ENCODE results near the gene LEFTY1. TPM values are rescaled to one million over a fixed set of nuclear protein-coding genes. Genes with fewer than 3 reads are reported as not detected.

Gene LEFTY1
- total RNA-seq, 4 donors from 2014 or later = 0.34 to 0.57 TPM; not detected in 2

DNA sequence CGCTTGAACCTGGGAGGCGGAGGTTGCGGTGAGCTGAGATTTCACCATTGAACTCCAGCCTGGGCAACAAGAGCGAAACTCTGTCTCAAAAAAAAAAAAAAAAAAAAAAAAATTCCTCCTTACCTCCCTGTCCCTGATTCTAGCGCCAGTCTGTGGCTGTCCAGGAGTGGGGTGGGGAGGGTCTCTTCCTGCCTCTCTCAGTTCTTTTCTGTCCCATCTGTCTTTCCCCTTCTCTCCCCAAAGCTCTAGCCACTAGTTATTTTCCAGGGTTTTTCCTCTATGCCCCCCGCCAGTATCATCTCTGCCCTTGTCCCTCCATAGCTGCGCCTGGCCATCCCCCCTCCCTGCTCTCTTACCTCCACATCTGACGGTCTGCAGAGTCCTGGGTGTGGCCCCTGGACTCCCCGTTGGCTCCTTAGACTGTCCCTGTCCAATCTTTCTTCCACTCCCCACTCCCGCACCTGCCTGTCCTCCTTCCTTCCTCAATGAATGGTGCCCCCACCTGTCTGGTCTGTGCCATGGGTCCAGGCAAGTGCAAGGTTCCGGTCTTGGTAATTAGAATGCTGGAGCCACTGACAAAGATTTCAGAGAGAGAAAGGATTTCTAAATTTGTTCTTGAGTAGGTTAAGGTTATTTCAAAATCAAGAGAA, 5.2 kb downstream of the LEFTY1 start:
- TF ChIP-seq, protein P1, sequence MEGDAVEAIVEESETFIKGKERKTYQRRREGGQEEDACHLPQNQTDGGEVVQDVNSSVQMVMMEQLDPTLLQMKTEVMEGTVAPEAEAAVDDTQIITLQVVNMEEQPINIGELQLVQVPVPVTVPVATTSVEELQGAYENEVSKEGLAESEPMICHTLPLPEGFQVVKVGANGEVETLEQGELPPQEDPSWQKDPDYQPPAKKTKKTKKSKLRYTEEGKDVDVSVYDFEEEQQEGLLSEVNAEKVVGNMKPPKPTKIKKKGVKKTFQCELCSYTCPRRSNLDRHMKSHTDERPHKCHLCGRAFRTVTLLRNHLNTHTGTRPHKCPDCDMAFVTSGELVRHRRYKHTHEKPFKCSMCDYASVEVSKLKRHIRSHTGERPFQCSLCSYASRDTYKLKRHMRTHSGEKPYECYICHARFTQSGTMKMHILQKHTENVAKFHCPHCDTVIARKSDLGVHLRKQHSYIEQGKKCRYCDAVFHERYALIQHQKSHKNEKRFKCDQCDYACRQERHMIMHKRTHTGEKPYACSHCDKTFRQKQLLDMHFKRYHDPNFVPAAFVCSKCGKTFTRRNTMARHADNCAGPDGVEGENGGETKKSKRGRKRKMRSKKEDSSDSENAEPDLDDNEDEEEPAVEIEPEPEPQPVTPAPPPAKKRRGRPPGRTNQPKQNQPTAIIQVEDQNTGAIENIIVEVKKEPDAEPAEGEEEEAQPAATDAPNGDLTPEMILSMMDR (IDR thresholded peaks at IDR 0.05; ENCODE audit: low read depth) = no peak

DNA sequence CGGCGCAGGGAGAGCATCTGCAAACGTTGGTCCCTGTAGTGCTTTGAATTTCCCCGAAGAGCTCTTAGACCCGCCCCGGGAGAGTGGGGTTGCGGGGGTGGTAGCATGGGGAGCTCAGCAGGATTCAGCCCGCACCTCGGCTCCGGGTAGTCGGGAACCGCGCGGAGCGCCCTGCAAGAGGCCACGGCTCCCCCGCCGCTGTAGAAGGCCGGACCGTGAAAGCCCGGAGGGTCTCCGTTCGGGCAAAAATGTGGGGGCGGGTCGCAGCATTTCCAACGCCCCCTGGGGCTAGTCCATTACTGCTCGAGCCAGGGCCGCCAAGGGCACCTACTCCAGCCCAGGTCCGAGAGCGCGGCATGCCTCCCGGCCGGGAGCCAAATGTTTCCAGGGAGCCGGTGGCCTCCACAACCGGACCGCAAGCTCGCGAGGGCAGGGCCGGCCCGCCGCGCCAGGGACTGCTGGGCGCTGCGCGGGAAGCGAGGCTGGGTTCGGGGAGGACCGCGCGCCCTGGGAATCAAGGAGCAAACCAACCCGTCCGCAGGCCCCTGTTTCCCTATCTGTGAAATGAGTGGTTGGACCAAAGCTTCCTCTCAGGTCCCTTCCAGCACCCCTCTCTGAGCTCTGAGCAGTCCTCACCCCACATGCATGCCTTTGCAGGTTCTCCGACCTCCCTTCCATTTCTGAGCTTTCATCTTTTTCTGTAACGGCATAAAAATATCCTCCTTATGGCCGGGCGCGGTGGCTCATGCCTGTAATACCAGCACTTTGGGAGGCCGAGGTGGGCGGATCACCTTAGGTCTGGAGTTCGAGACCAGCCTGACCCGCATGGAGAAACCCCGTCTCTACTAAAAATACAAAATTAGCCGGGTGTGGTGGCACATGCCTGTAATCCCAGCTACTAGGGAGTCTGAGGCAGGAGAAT, 6.0 kb downstream of the LEFTY1 start:
- TF ChIP-seq, protein P1 (IDR thresholded peaks at IDR 0.05; ENCODE audit: low read depth) = no peak

DNA sequence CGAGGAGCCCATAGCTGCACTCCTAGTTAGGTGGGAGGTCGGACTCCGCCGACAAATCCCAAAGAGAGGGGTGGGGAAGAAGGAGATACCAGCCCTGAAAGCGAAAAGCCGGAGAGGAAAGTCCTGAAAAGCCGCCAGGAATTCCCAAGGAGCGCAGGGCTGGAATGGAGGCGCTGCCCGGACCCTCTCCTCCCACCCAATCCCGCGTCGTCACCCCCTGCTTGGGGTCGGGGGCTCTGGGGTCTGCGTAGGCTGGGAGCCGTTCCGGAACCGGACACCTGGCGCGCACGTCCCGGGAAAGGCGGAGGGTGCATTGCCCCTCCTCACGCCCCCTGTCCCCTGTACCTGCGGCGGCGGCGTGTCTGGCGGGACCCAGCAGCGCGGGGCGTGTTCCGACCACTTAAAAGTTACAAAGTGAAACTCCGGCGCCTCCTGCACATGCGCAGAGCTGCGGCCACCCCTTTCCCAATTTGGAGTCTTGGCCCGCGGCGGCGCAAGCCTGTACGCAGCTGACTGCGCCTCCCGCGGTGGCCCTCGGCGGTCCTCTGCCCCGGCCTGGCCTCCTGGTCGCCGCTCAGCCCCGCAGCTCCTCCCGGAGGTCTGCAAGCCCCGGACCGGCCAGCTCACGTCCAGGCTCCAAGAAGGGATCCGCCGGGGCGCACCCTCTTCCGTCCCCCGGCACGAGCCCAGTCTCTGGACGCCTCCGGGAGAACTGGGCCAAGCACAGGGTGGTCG, 6.8 kb downstream of the LEFTY1 start, which contains the start of gene TMEM63A:
Gene TMEM63A, minus strand, starts transcription at position 422 of the 735 bp plus-strand sequence. CDS start 4,800 bp downstream, outside the sequence.
- TF ChIP-seq, protein P1 (IDR thresholded peaks at IDR 0.05; ENCODE audit: low read depth) = no peak

DNA sequence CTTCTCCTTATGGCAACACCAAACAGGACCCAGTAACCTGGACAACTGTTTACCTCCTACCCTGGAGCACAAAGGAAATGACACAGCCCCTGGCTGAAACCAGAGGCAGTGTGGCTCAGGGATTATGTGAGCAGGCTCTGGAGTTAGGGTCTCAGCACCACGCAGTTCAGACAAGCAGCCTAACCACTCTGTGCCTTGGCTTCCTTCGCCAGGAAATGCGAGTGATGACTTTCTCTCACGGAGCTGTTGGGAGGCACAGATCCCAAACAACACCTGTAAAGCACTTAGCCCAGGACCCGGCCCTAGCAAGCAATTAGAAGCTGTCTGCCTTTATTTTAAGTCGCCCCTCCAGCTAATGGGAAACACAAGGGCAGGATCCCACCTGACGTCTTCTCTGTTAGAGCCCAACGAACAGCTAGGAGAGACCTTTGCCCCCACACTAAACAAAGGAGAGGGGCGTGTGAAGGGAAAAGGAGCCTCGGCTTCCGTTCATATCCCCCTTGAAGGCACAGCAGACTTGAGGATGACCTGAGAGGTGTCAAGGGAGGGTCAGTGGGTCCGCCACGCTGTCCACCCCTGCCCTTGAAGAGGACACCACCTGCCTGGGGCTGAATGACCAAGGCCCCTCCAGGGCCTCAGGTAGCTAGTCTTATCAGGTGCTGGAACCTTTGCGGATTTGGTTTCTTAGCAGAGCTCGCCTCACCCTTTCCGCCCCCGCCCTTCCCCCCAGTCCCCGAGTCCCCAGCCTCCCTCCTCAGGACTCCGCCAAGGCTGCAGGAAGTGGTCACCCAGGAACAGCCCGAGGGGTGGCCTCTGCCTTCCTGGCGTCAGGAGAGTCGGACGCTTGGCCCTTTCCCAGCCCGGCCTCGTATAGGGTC, 7.6 kb downstream of the LEFTY1 start:
- TF ChIP-seq, protein P1 (IDR thresholded peaks at IDR 0.05; ENCODE audit: low read depth) = no peak

DNA sequence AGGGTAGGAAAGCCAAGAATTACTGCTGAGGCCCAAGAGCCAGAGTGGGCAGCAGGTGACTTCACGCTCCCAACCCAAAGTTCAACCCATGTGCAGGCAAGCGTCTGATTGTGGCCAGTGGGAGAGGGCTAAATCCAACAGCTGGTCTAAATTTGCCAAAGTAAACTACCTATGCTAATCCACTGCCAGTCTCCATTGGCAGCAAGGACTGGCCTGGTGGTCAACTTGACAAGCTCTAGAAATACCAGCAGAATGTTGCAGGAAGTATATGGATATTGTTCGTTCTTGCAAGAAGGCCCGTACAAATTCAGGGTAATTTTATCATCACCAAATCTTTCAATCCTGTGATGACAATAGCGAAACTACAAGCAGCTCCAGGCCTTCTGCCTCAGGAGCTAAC, 8.3 kb downstream of the LEFTY1 start:
- TF ChIP-seq, protein P1 (IDR thresholded peaks at IDR 0.05; ENCODE audit: low read depth) = no peak

DNA sequence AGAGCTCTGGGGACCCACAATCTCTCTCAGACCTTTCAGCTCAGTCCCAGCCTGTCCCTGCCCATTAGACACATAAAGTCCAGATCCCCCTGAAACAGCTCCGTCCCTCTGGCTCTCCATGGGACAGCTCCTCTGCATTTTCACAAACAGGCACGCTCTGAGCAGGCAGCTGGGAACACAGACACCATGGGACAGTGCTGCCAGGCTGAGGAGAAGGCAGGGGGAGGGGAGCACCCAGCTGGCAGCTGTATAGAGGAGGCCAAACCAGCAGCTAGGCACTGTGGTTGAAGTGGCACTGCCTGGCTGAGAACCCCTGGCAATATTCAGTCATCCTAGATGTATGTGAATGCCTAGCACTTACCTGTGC, 8.7 kb downstream of the LEFTY1 start:
- TF ChIP-seq, protein P1 (IDR thresholded peaks at IDR 0.05; ENCODE audit: low read depth) = no peak
